Measurements from ENCODE around the gene CTNNBL1. TPM values are rescaled to one million over a fixed set of nuclear protein-coding genes. Genes with fewer than 3 reads are reported as not detected.
A peak's percentile ranks its signal among the peaks of the same experiment; 100 is the strongest.

The CTNNBL1 gene
- total RNA-seq, 1 donor from 2014 or later, result 67.0 TPM

DNA sequence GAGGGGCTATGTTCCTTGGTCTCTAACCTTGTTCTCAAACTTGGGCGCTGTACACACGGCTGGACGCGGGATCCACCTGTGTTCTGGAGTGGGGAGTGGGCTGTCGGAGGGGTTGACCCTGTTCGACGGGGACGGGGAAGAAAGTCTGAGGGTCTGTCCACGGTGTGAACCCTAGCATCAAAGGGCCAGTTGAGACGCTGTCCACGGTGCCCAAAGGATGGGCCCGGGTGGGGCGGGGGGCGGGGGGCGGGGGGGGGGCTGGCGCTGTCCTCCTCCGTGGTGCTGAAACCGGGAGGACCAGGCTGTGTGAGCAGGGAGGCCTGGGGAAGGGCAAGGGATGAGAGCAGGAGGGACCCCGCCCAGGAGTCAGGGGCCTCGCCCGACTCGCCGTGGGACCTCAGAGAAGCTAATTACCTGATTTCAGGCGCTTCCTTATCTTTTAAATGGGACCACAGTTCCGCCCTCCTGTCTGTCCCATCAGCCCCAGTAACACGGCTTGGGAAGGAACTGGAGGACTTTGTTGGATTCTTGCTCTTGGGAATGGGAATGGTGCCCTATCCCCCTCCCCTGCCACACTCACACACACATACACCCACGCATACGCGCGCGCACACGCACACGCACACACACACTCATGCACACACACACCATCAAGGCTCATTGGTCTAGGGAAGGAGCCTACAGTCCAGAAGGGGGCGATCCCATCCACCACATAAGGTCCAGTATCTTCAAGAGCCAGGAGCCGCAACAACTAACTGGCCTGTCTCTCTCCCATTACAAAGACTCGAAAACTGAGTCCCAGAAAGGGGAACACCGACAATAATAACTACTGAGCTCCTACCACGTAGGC lies 208.0 kb downstream of the CTNNBL1 start:
- H3K27ac Mint-ChIP-seq (ENCODE audit: unreplicated experiment), result no peak overlapping the region
- H2AFZ ChIP-seq (ENCODE audit: low read depth, low read length), result no peak overlapping the region
- no peaks in the 10 kb centered on the region for H3K79me2 ChIP-seq (ENCODE audit: insufficient read depth, low read length)
- H3K27me3 ChIP-seq (ENCODE audit: insufficient read depth, low read length), result peaks cover 15% of the 10 kb centered on the region
- TF ChIP-seq, protein P1, sequence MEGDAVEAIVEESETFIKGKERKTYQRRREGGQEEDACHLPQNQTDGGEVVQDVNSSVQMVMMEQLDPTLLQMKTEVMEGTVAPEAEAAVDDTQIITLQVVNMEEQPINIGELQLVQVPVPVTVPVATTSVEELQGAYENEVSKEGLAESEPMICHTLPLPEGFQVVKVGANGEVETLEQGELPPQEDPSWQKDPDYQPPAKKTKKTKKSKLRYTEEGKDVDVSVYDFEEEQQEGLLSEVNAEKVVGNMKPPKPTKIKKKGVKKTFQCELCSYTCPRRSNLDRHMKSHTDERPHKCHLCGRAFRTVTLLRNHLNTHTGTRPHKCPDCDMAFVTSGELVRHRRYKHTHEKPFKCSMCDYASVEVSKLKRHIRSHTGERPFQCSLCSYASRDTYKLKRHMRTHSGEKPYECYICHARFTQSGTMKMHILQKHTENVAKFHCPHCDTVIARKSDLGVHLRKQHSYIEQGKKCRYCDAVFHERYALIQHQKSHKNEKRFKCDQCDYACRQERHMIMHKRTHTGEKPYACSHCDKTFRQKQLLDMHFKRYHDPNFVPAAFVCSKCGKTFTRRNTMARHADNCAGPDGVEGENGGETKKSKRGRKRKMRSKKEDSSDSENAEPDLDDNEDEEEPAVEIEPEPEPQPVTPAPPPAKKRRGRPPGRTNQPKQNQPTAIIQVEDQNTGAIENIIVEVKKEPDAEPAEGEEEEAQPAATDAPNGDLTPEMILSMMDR (IDR thresholded peaks at IDR 0.05; ENCODE audit: insufficient read depth, low read depth, low read length), result peak; percentile 26
- peak; percentile 10 for TF ChIP-seq EZH2 (IDR thresholded peaks at IDR 0.05; ENCODE audit: insufficient read depth, low read length)
- peak overlapping the region; percentile 74 for H3K4me2 ChIP-seq (ENCODE audit: low read length)
- FAIRE-seq, result no peak
- H3K4me1 Mint-ChIP-seq (ENCODE audit: low read depth, unreplicated experiment), result peaks cover 16% of the 10 kb centered on the region
- H3K27me3 Mint-ChIP-seq (ENCODE audit: low read depth, unreplicated experiment), result peaks cover 22% of the 10 kb centered on the region
- H3K9me3 ChIP-seq (ENCODE audit: insufficient read depth, low read depth, low read length), result no peaks in the 10 kb centered on the region
- no peaks in the 10 kb centered on the region for H3K9me3 Mint-ChIP-seq (ENCODE audit: unreplicated experiment)
- H3K4me3 Mint-ChIP-seq (ENCODE audit: unreplicated experiment), result peak overlapping the region; percentile 86
- no peak overlapping the region for H3K9ac ChIP-seq (ENCODE audit: low read length)
- H3K36me3 Mint-ChIP-seq (ENCODE audit: low read depth, unreplicated experiment), result no peaks in the 10 kb centered on the region
- H3K27ac ChIP-seq (ENCODE audit: low read depth, low read length), result no peak overlapping the region
- peaks cover 19% of the 10 kb centered on the region for H3K4me1 ChIP-seq (ENCODE audit: insufficient read depth, low read length)
- DNase-seq (ENCODE audit: low read depth), result peak; percentile 64
- peaks cover 34% of the 10 kb centered on the region for H4K20me1 ChIP-seq (ENCODE audit: insufficient read depth, low read length)
- no peaks in the 10 kb centered on the region for H3K36me3 ChIP-seq (ENCODE audit: insufficient read depth, low read length)
- peak overlapping the region; percentile 17 for H3K4me3 ChIP-seq (ENCODE audit: insufficient read depth, low read depth, low read length)

- no peak within 1 kb of the TSS for H3K9ac ChIP-seq (ENCODE audit: low read length)
- Mint-ChIP-seq H3K36me3 (ENCODE audit: low read depth, unreplicated experiment) (no peaks in the 10 kb centered on the region), H3K9me3 (ENCODE audit: unreplicated experiment) (no peaks in the 10 kb centered on the region), H3K4me3 (ENCODE audit: unreplicated experiment) (peak within 1 kb of the TSS; percentile 94), H3K4me1 (ENCODE audit: low read depth, unreplicated experiment) (peaks cover 23% of the 10 kb centered on the region), H3K27me3 (ENCODE audit: low read depth, unreplicated experiment) (peaks cover 20% of the 10 kb centered on the region), H3K27ac (ENCODE audit: unreplicated experiment) (peak within 1 kb of the TSS; percentile 81)
- FAIRE-seq, result no peak
- peaks cover 17% of the 10 kb centered on the region for H3K4me1 ChIP-seq (ENCODE audit: insufficient read depth, low read length)
- no peaks in the 10 kb centered on the region for H3K36me3 ChIP-seq (ENCODE audit: insufficient read depth, low read length)
- no peaks in the 10 kb centered on the region for H3K9me3 ChIP-seq (ENCODE audit: insufficient read depth, low read depth, low read length)
- DNase-seq (ENCODE audit: low read depth), result peak; percentile 62
- H4K20me1 ChIP-seq (ENCODE audit: insufficient read depth, low read length), result peaks cover 34% of the 10 kb centered on the region
- H3K4me3 ChIP-seq (ENCODE audit: insufficient read depth, low read depth, low read length), result peak within 1 kb of the TSS; percentile 31
- peaks cover 15% of the 10 kb centered on the region for H3K27me3 ChIP-seq (ENCODE audit: insufficient read depth, low read length)
- TF ChIP-seq EZH2 (IDR thresholded peaks at IDR 0.05; ENCODE audit: insufficient read depth, low read length), result no peak
- TF ChIP-seq, protein P1 (IDR thresholded peaks at IDR 0.05; ENCODE audit: insufficient read depth, low read depth, low read length), result no peak
- H3K79me2 ChIP-seq (ENCODE audit: insufficient read depth, low read length), result no peaks in the 10 kb centered on the region
- H2AFZ ChIP-seq (ENCODE audit: low read depth, low read length), result peak within 1 kb of the TSS; percentile 28
- H3K27ac ChIP-seq (ENCODE audit: low read depth, low read length), result no peak within 1 kb of the TSS
- peak within 1 kb of the TSS; percentile 74 for H3K4me2 ChIP-seq (ENCODE audit: low read length)
These were observed 208.9 kb downstream of the CTNNBL1 start, which contains the start of gene VSTM2L for GRCh38 chr20:37902504-37903313. TSS of gene VSTM2L (plus strand) at chr20:37903127. CDS start at chr20:37903351, 224 bp downstream.
